KMS-11 (cell line): Measurements from ENCODE around the gene HDAC11.

ENCODE experiments used
- H2AFZ ChIP-seq: fragments of 200-600 bp; sonication (generic); 2 replicates; pipeline ENCODE4 v1.6.1; 2016; ENCODE audit warnings: antibody characterized with exemption, mixed run types, low read depth
- H3K27ac ChIP-seq: fragments of 200-600 bp; sonication (generic); 2 replicates; pipeline ENCODE4 v1.6.1; 2016; ENCODE audit warnings: mild to moderate bottlenecking, mixed run types
- H3K27me3 ChIP-seq: fragments of 200-600 bp; sonication (generic); 2 replicates; pipeline ENCODE4 v1.6.1; 2017; ENCODE audit warnings: mild to moderate bottlenecking, low read depth, mixed run types, moderate library complexity; ENCODE audit not compliant: insufficient read depth
- H3K36me3 ChIP-seq: fragments of 200-600 bp; sonication (generic); 2 replicates; pipeline ENCODE4 v1.6.1; 2017; ENCODE audit warnings: mild to moderate bottlenecking, mixed run types; ENCODE audit not compliant: insufficient read depth
- H3K4me1 ChIP-seq: fragments of 200-600 bp; sonication (generic); 2 replicates; pipeline ENCODE4 v1.6.1; 2016; ENCODE audit warnings: mild to moderate bottlenecking, low read depth, mixed run types; ENCODE audit not compliant: poor library complexity, severe bottlenecking
- H3K4me2 ChIP-seq: fragments of 200-600 bp; sonication (generic); 2 replicates; pipeline ENCODE4 v1.7.0; 2016; ENCODE audit warnings: mild to moderate bottlenecking, mixed run types
- H3K4me3 ChIP-seq: fragments of 200-600 bp; sonication (generic); IDR thresholded peaks from 2 replicates; pipeline ENCODE4 v1.6.1; 2017; ENCODE audit warnings: low read depth, low read length, mixed read lengths; ENCODE audit not compliant: insufficient read depth
- H3K79me2 ChIP-seq: fragments of 200-600 bp; sonication (generic); 2 replicates; pipeline ENCODE4 v1.6.1; 2016; ENCODE audit warnings: low read depth, mixed run types; ENCODE audit not compliant: insufficient read depth
- H3K9ac ChIP-seq: fragments of 200-600 bp; sonication (generic); 2 replicates; pipeline ENCODE4 v1.6.1; 2016; ENCODE audit warnings: mild to moderate bottlenecking, mixed run types
- H4K20me1 ChIP-seq: fragments of 200-600 bp; sonication (generic); 2 replicates; pipeline ENCODE4 v1.6.1; 2016; ENCODE audit warnings: mild to moderate bottlenecking, mixed run types; ENCODE audit not compliant: insufficient read depth
- TF ChIP-seq, protein P1 (sequence below): fragments of 200-600 bp; sonication (generic); conservative IDR thresholded peaks from 2 replicates; pipeline ENCODE4 v1.6.1; 2017; ENCODE audit warnings: low read depth, mild to moderate bottlenecking, antibody characterized with exemption, low read length, moderate library complexity, mixed read lengths

The HDAC11 gene

DNA sequence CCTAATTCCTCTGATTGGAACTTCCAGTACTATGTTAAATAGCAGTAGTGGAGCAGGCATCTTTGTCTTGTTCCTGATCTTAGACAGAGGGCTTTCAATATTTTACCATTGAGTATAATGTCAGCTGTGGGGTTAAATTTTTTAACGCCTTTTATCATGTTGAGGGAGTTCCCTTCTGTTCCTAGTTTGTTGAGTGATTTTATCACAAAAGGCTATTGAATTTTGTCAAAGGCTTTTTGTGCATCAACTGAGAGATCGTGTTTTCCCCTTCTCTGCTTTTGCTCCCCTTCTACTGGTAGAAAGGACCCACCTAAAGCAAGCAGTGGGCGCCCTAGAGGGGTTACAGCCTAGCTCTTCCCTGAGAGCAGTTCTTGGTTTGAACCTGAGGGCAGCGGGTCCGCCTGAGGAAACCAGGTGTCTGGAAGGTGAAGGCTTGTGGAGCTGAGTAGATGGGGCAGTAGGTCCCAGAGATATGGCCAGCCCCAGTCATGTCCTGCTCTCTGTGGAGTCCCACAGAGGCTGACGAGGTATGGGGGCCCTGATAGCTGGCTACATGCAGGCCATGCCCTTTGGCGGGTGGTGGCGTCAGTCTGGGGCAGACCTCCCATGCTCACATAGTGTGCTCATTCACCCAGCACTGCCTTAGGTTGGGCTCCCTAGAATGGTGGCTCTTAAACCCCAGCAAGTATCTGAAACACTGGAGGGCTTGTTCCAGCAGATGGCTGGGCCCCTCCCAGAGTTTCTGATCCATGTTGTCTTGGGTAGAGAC is 11.3 kb downstream of the HDAC11 start:
- Histone ChIP-seq H2AFZ (no peak overlapping the region), H3K4me1 (peaks cover under 1% of the 10 kb centered on the region), H3K4me3 (no peak overlapping the region), H3K79me2 (no peaks in the 10 kb centered on the region), H3K4me2 (no peak overlapping the region), H3K27me3 (no peaks in the 10 kb centered on the region), H4K20me1 (no peaks in the 10 kb centered on the region), H3K9ac (no peak overlapping the region), H3K36me3 (no peaks in the 10 kb centered on the region), H3K27ac (no peak overlapping the region)
- TF ChIP-seq, protein P1, sequence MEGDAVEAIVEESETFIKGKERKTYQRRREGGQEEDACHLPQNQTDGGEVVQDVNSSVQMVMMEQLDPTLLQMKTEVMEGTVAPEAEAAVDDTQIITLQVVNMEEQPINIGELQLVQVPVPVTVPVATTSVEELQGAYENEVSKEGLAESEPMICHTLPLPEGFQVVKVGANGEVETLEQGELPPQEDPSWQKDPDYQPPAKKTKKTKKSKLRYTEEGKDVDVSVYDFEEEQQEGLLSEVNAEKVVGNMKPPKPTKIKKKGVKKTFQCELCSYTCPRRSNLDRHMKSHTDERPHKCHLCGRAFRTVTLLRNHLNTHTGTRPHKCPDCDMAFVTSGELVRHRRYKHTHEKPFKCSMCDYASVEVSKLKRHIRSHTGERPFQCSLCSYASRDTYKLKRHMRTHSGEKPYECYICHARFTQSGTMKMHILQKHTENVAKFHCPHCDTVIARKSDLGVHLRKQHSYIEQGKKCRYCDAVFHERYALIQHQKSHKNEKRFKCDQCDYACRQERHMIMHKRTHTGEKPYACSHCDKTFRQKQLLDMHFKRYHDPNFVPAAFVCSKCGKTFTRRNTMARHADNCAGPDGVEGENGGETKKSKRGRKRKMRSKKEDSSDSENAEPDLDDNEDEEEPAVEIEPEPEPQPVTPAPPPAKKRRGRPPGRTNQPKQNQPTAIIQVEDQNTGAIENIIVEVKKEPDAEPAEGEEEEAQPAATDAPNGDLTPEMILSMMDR, result no peak

DNA sequence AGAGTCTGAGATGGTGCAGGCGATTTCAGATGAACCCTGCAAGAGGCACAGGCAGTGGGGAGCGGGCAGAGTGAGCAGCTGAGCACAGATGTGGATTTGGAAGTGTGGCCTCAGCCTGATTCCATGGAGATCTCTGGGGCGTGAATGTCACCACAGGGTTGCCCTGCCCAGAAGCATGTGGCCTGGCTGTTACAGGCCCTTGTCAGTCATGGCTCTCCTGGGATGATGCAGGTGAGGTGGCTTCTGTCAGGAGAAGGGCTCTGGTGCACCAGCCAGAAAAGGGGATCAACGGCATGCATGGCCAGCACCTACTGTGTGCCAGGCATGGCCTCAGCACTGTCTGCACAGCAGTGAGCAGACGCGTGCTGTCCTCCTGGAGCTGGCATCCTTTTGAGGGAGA is 11.9 kb downstream of the HDAC11 start:
- H3K4me2 ChIP-seq, result no peak overlapping the region
- H3K27ac ChIP-seq, result no peak overlapping the region
- no peaks in the 10 kb centered on the region for H3K27me3 ChIP-seq
- H3K4me1 ChIP-seq, result peaks cover 8% of the 10 kb centered on the region
- TF ChIP-seq, protein P1, result no peak
- no peak overlapping the region for H3K9ac ChIP-seq
- no peak overlapping the region for H3K4me3 ChIP-seq
- no peaks in the 10 kb centered on the region for H3K79me2 ChIP-seq
- H2AFZ ChIP-seq, result no peak overlapping the region
- H4K20me1 ChIP-seq, result no peaks in the 10 kb centered on the region
- H3K36me3 ChIP-seq, result no peaks in the 10 kb centered on the region

DNA sequence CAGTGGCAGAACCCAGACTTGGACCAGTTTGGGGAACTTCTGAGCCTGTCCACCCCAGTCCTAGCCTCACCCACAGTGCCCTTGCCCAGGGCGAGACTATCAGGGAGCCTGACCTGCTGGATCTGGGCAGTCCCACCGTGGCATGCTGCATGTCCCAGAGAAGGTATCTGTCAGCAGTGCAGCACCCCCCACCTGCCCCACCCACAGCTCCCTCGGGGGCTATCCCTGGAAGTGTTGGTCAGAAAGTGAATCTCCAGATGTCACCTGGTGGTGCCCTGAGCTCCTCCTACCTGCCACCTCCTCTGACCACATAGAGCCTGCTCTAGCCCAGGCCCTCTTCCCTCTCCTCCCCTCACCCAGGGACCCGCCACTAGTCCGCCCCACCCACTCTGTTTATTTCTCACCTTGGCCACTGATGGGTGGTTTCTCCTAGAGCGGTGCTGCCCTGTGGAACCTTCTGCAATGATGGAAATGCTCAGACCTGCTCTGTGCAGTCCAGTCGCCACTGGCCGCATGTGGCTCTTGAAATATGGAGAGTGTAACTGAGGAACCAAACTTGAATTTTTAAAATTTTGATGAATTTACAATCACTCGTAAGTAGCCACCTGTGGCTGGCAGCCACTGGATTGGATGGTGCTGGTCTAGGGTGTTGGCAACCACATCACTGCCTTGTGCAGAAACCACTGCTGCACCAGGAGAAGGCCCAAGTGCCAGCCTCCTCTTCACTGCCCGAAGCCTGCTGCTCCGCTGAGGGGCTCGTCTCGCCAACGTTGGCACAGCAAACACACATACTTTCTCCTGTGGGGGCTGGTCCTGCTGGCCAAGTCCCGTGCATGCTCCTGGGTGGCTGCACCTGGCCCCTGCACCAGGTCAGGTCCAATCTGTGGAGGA is 13.1 kb downstream of the HDAC11 start:
- H3K4me1 ChIP-seq, result peaks cover 19% of the 10 kb centered on the region
- no peaks in the 10 kb centered on the region for H3K27me3 ChIP-seq
- H3K27ac ChIP-seq, result no peak overlapping the region
- TF ChIP-seq, protein P1, result no peak
- H3K36me3 ChIP-seq, result no peaks in the 10 kb centered on the region
- H4K20me1 ChIP-seq, result no peaks in the 10 kb centered on the region
- H3K9ac ChIP-seq, result no peak overlapping the region
- no peak overlapping the region for H2AFZ ChIP-seq
- H3K79me2 ChIP-seq, result no peaks in the 10 kb centered on the region
- H3K4me2 ChIP-seq, result no peak overlapping the region
- H3K4me3 ChIP-seq, result no peak overlapping the region

DNA sequence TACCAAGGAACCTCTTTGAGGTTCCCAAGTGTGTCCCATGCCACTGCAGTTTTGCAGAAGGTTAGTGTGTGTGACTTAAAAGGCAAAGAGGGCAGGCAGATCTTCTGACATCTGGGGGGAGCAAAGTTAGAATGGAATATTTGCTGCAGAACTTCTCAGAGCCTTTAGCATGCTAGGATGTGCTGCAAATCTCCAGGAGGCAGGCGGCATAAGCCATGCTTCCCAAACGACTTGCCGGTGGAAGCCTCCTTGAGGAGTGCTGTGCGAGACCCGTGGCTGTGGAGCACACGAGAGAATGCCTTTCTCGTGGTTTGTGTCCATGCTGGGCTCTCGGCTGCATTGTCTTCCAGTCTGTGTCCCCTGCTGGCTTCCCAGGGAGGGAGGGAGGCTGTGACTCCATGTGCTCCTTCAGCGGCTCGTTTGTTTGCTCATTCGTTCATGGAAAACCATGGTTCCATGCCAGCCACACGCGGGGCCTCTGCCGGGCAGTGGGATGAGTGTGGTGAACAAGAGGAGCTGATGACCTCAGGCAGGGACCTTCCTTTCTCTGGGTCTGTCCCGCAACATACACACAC is 13.8 kb downstream of the HDAC11 start:
- H3K27ac ChIP-seq, result no peak overlapping the region
- H3K27me3 ChIP-seq, result no peaks in the 10 kb centered on the region
- peaks cover 20% of the 10 kb centered on the region for H3K4me1 ChIP-seq
- no peak overlapping the region for H3K4me3 ChIP-seq
- H3K79me2 ChIP-seq, result no peaks in the 10 kb centered on the region
- TF ChIP-seq, protein P1, result no peak
- no peaks in the 10 kb centered on the region for H4K20me1 ChIP-seq
- no peaks in the 10 kb centered on the region for H3K36me3 ChIP-seq
- no peak overlapping the region for H3K9ac ChIP-seq
- no peak overlapping the region for H3K4me2 ChIP-seq
- H2AFZ ChIP-seq, result no peak overlapping the region
